AG09319 (cell line): ENCODE data around the gene RBM18.

Experiments
- DNase-seq: peaks from one replicate; pipeline ENCODE4 v3.0.0-alpha.2; 2010; ENCODE audit warnings: low read depth; ENCODE audit errors: extremely low read depth
- TF ChIP-seq, protein P1 (sequence below): IDR thresholded peaks from 2 replicates; pipeline ENCODE4 v1.5.1; 2011; ENCODE audit warnings: low read depth, mild to moderate bottlenecking, inconsistent platforms, low read length, moderate library complexity

The RBM18 gene

DNA sequence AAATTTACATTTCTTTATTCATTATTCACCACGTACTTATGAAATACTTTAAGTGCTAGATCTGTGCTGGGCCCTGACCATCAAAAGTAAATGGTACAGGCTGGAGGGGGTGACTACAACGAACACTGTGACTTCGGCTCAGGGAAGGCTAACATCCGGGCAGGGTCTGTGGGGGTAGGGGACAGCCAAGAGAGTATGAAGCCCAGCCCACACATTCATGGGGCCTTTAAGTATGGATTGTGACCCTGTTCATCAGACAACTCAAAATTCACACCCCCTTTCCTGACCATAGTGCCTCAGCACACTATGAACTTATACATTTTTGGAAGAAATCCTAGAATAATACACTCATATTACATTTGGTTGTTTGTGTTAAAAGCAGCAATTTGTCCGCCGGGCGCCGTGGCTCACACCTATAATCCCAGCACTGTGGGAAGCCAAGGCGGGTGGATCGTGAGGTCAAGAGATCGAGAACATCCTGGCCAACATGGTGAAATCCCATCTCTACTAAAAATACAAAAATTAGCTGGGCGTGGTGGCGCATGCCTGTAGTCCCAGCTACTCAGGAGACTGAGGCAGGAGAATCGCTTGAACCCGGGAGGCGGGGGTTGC is 71.6 kb downstream of the RBM18 start:
- TF ChIP-seq, protein P1, sequence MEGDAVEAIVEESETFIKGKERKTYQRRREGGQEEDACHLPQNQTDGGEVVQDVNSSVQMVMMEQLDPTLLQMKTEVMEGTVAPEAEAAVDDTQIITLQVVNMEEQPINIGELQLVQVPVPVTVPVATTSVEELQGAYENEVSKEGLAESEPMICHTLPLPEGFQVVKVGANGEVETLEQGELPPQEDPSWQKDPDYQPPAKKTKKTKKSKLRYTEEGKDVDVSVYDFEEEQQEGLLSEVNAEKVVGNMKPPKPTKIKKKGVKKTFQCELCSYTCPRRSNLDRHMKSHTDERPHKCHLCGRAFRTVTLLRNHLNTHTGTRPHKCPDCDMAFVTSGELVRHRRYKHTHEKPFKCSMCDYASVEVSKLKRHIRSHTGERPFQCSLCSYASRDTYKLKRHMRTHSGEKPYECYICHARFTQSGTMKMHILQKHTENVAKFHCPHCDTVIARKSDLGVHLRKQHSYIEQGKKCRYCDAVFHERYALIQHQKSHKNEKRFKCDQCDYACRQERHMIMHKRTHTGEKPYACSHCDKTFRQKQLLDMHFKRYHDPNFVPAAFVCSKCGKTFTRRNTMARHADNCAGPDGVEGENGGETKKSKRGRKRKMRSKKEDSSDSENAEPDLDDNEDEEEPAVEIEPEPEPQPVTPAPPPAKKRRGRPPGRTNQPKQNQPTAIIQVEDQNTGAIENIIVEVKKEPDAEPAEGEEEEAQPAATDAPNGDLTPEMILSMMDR: no peak
- DNase-seq: no peak

DNA sequence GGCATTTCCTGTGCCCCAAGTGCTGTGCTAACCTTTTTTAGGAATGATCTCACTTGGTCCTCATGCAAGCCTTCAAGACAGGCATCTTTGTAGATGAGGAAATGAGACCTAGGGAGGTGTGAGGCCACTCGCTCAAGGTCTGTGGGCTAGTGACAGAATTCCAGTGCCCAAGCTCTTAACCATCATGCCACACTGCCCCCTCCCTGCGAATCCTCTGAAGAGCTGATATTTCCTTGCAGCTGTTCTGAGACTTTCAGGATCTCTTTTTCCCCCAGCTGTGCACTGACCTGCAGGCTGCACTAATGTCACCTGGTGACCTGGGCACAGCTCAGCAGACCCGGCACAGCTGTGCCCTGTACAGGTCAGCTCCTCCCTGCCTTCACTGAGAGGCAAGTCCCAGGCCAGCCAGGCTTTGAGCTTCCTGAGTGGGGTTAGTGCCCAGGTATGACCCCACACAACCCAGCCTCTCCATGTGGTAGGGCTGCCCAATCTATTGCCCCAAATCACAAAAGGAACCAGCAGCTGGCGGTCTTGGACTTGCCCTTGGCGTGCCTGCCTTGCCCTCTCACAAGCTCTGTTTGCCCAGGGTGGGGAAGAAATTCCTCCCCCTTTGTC is 72.3 kb downstream of the RBM18 start:
- TF ChIP-seq, protein P1: no peak
- no peak for DNase-seq

DNA sequence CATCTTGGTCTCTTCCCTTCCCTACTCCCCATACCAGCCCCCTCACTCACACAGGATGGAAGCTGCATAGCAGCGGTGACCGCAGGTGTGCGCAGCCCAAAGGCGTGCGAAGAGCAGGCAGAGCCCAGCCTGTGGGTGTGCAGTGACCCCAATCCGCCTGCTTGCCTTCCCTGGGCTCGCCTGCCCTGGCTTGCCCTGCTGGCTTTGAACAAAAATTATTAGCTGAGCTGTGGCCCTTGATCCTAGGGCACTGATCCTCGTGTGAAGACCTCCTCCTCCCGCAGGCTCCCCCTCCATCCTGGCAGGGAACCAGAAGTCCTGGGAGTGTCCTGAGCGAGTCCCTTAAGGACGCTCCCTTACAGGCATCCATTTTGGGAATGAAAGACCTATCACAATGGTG is 73.1 kb downstream of the RBM18 start:
- DNase-seq: no peak

DNA sequence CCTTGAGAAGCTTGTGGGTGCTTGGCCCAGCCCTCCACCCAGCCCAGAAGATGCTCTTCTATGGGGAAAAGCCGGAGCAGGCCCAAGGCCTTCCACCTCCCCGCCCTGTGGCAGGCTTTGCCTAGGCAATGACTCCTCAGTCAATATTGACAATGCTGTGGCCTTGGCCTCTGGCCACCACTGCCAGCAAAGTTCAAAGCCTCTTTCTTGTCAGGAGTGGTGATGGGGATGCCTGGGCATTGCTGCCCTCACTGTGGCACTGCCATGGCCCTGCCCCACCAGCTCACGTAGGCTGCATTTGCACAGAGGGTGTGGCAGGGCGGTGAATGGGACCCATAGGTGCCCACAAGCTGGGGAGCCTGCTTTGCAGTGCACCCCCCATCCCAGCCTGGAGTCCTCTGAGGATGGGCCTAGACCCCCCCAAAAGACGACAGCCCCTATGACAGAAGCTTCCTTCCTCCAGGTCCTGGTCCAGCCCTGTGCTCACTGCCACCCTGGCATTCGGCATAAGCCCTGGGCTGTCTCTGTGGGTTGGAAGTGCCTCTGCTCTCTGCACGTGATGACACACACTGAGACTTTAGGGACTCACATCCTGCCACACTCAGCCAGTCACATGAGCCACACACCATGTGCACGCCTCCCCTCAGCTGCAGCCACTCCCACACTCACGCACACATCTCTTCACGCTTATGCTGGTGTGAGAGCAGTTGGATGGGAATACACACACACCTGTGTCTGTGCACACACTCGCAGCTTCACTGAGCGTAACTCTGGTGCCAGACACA is 73.9 kb downstream of the RBM18 start:
- DNase-seq: no peak
- TF ChIP-seq, protein P1: no peak

More for the DNA sequence above, 73.1 kb downstream of the RBM18 start:
- TF ChIP-seq, protein P1: no peak

DNA sequence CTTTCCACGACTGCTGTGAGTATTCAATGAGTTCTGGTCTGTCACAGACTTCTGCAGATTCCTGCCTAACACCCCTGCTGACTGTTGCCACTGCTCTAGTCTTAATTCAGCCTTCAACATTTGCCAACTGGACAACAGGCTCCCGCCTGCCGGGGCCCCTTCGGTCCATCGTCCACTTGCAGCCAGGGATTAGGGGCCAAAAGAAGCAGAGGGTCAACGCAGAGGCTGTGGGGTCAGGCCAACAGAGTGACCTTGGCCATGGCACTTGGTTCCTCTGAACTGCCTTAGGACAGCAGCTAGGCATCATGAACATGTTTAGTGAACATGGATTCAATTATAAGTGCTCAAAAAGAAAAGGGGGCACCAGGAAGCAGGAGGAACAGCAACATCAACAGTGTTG is 76.3 kb downstream of the RBM18 start:
- TF ChIP-seq, protein P1: no peak
- no peak for DNase-seq
